K562 (cell line): Measurements from ENCODE around the gene SFSWAP. TPM values are rescaled to one million over a fixed set of nuclear protein-coding genes. Genes with fewer than 3 reads are reported as not detected.

Experiments used
- ATAC-seq: fragments of 200-7000 bp; cut with Tn5 transposase; 3 replicates; pipeline ENCODE4 v1.9.1; 2020; ENCODE audit warnings: moderate library complexity
- BruUV-seq: library from RNA; stranded (reverse); fragments of 400-500 nt; replicated peaks from 2 replicates; lab custom pipeline; 2021; lab: Mats Ljungman, UMichigan
- CTCF ChIA-PET: fragments of 300-600 bp; formaldehyde crosslinking; extraction: SDS; loops from one replicate; lab custom pipeline; 2021; ENCODE audit warnings: low intra/inter-chr PET ratio; lab: Yijun Ruan, JAX
- POLR2A ChIA-PET: fragments of 300-600, 350-650 bp; sonication (Branson Sonifier 250); formaldehyde crosslinking; extraction: SDS; loops from one replicate; lab custom pipeline; 2021; ENCODE audit warnings: antibody characterized with exemption, inconsistent platforms; lab: Yijun Ruan, JAX
- DNase-seq, 4 experiments: peaks; one replicate each; pipeline versions ENCODE4 v3.0.0 to v3.0.0-alpha.2; 2011 to 2018; ENCODE audit warnings: low spot score in 3 of 4, mixed read lengths in 3 of 4; ENCODE audit errors: extremely low read depth in 1 of 4
- FAIRE-seq: peaks from 2 replicates; lab custom pipeline; 2011; peaks lifted over from hg19 to GRCh38; lab: Jason Lieb, UNC
- H2AFZ ChIP-seq: 2 replicates; pipeline ENCODE4 v1.6.0; 2011; ENCODE audit warnings: low read depth, low read length, control low read depth, inconsistent platforms
- H3K27ac ChIP-seq: fragments of 200-600 bp; 3 replicates; pipeline ENCODE4 v1.8.0; 2011; ENCODE audit warnings: low read depth, mild to moderate bottlenecking, control low read depth, inconsistent platforms, low read length, moderate library complexity, mixed read lengths; ENCODE audit errors: extremely low read depth
- H3K27me3 ChIP-seq, 2 experiments: fragments of 300-600 bp in 1 of 2; 2 replicates in 1 of 2; 3 replicates in 1 of 2; pipeline versions ENCODE4 v1.6.0 to v1.8.0; 2011; ENCODE audit warnings: inconsistent platforms in 2 of 2, low read length in 2 of 2, mild to moderate bottlenecking in 1 of 2, mixed read lengths in 1 of 2, moderate library complexity in 1 of 2; ENCODE audit not compliant: control insufficient read depth in 2 of 2, insufficient read depth in 2 of 2
- H3K36me3 ChIP-seq: fragments of 300-600 bp; 3 replicates; pipeline ENCODE4 v1.8.0; 2011; ENCODE audit warnings: mild to moderate bottlenecking, low read length, inconsistent platforms; ENCODE audit not compliant: control insufficient read depth, insufficient read depth
- H3K4me1 ChIP-seq, 2 experiments: fragments of 200-600 bp in 1 of 2; replicated peaks in 1 of 2; 2 replicates in 1 of 2; 3 replicates in 1 of 2; pipeline versions ENCODE4 v1.5.1 to v1.8.0; 2011; ENCODE audit warnings: inconsistent platforms in 2 of 2, low read length in 2 of 2, mild to moderate bottlenecking in 1 of 2, mixed read lengths in 1 of 2, moderate library complexity in 1 of 2; ENCODE audit not compliant: control insufficient read depth in 2 of 2, insufficient read depth in 2 of 2
- H3K4me2 ChIP-seq: 2 replicates; pipeline ENCODE4 v1.6.1; 2011; ENCODE audit warnings: low read length, control low read depth, inconsistent platforms, mixed read lengths; ENCODE audit not compliant: insufficient read depth
- H3K4me3 ChIP-seq: fragments of 200-600 bp; sonication (generic), shearing (Covaris generic); 2 replicates; pipeline ENCODE4 v1.5.1; 2016; ENCODE audit warnings: control low read depth, inconsistent platforms
- H3K79me2 ChIP-seq: fragments of 200-600 bp; 3 replicates; pipeline ENCODE4 v1.8.0; 2011; ENCODE audit warnings: low read length, inconsistent platforms; ENCODE audit not compliant: control insufficient read depth, insufficient read depth
- H3K9ac ChIP-seq, 2 experiments: 2 replicates each; pipeline versions ENCODE4 v1.6.0 to v1.6.1; 2011; ENCODE audit warnings: low read depth in 2 of 2, low read length in 2 of 2, control low read depth in 1 of 2, inconsistent platforms in 1 of 2, mild to moderate bottlenecking in 1 of 2, mixed read lengths in 1 of 2; ENCODE audit not compliant: insufficient read depth in 1 of 2
- H3K9me1 ChIP-seq: one replicate; pipeline ENCODE4 v1.6.0; 2011; ENCODE audit warnings: inconsistent platforms, mild to moderate bottlenecking, low read length, moderate library complexity; ENCODE audit not compliant: control insufficient read depth, insufficient read depth
- H3K9me3 ChIP-seq: replicated peaks from 2 replicates; pipeline ENCODE4 v1.5.1; 2011; ENCODE audit warnings: low read depth, low read length, inconsistent platforms; ENCODE audit not compliant: control insufficient read depth, insufficient read depth
- H4K20me1 ChIP-seq: replicated peaks from 2 replicates; pipeline ENCODE4 v1.6.1; 2011; ENCODE audit warnings: low read length, inconsistent platforms, mixed read lengths; ENCODE audit not compliant: control insufficient read depth, insufficient read depth
- ARID4B ChIP-seq: sonication (generic); formaldehyde crosslinking; IDR thresholded peaks from 2 replicates; pipeline ENCODE4 v1.8.0; 2022; ENCODE audit warnings: mild to moderate bottlenecking, missing genetic modification reagents
- FOXP1 ChIP-seq: sonication (generic); formaldehyde crosslinking; IDR thresholded peaks from 2 replicates; pipeline ENCODE4 v1.8.0; 2022; ENCODE audit warnings: mild to moderate bottlenecking, missing genetic modification reagents
- HDAC6 ChIP-seq: IDR thresholded peaks from 2 replicates; pipeline ENCODE4 v1.6.1; 2012; ENCODE audit warnings: low read depth, mild to moderate bottlenecking, control low read depth, inconsistent platforms, low read length, moderate library complexity
- JUN ChIP-seq, 2 experiments: sonication (generic) in 1 of 2; formaldehyde crosslinking in 1 of 2; IDR thresholded peaks; 2 replicates each; pipeline versions ENCODE4 v1.6.1 to v1.8.0; 2012 to 2022; ENCODE audit warnings: borderline replicate concordance in 2 of 2, mild to moderate bottlenecking in 2 of 2, improper control_type of control experiment in 1 of 2, low read depth in 1 of 2, low read length in 1 of 2, missing genetic modification reagents in 1 of 2
- KDM1A ChIP-seq, 2 experiments: fragments of 450-650 bp; IDR thresholded peaks; 2 replicates each; pipeline ENCODE4 v1.6.1; 2016; ENCODE audit warnings: mild to moderate bottlenecking in 2 of 2
- MEF2D ChIP-seq: conservative IDR thresholded peaks from 2 replicates; pipeline ENCODE4 v1.6.1; 2016; ENCODE audit warnings: low read depth, missing genetic modification characterization, missing compliant biosample characterization
- PBX2 ChIP-seq, 2 experiments: IDR thresholded peaks in 1 of 2; conservative IDR thresholded peaks in 1 of 2; 2 replicates each; pipeline ENCODE4 v1.6.1; 2016; ENCODE audit warnings: low read depth in 2 of 2, mild to moderate bottlenecking in 1 of 2, missing compliant biosample characterization in 1 of 2, missing genetic modification characterization in 1 of 2, moderate library complexity in 1 of 2
- PKNOX1 ChIP-seq: fragments of 450-650 bp; IDR thresholded peaks from 2 replicates; pipeline ENCODE4 v1.6.1; 2016
- VEZF1 ChIP-seq: fragments of 200-800 bp; sonication (Bioruptor generic); IDR thresholded peaks from 2 replicates; pipeline ENCODE4 v1.6.1; 2017; ENCODE audit warnings: missing genetic modification characterization, missing compliant biosample characterization
- ZNF263 ChIP-seq: sonication (generic); formaldehyde crosslinking; IDR thresholded peaks from 2 replicates; pipeline ENCODE4 v1.8.0; 2022; ENCODE audit warnings: mild to moderate bottlenecking, missing genetic modification reagents, borderline replicate concordance
- ZNF584 ChIP-seq: fragments of 200-800 bp; sonication (Bioruptor generic); IDR thresholded peaks from 2 replicates; pipeline ENCODE4 v1.6.1; 2016; ENCODE audit warnings: low read depth, mild to moderate bottlenecking, missing genetic modification characterization, missing compliant biosample characterization
- ZNF785 ChIP-seq: fragments of 250-450 bp; sonication (Bioruptor Pico); IDR thresholded peaks from 2 replicates; pipeline ENCODE4 v1.4.0; 2020; ENCODE audit warnings: mild to moderate bottlenecking
- WGBS: fragments of 100-300 bp; shearing (Covaris generic); methylation state at CpG from one replicate; pipeline ENCODE4 v1.1.6; 2016; ENCODE audit warnings: low coverage, mixed read lengths; ENCODE audit not compliant: insufficient coverage; ENCODE audit errors: missing lambda C conversion rate; 5-methylcytosine and 5-hydroxymethylcytosine counted together
- in situ Hi-C: fragments of 300-500 bp; cut with MboI; formaldehyde crosslinking; loops from 4 replicates; pipeline ENCODE4 v1.15.0; 2018; ENCODE audit warnings: inconsistent platforms, mixed read lengths
- intact Hi-C: fragments of 100-400 bp; cut with micrococcal nuclease; formaldehyde crosslinking; loops from 2 replicates; pipeline ENCODE4 v1.14.2; 2022
- polyA plus RNA-seq, 8 experiments: library from polyadenylated mRNA; depleted of rRNA in 4 of 8; stranded (reverse) in 5 of 8; unstranded in 3 of 8; fragments of >200 nt; fragmentation: Nextera tagmentation in 2 of 8; fragmentation: Illumina TruSeq in 1 of 8; extraction: Ambion mirVana in 2 of 8; extraction: Trizol in 1 of 8; gene quantifications; 2 replicates each; pipeline versions ENCODE4 v1.2.1 to v1.2.3, GENCODE V29; 2011 to 2014; ENCODE audit warnings: inconsistent platforms in 1 of 8, missing spikeins in 1 of 8
- total RNA-seq, 7 experiments: library from RNA; depleted of rRNA in 6 of 7; stranded (reverse); fragments of >200 nt in 6 of 7; fragmentation: Illumina TruSeq in 2 of 7; extraction: Trizol in 2 of 7; gene quantifications; 2 replicates each; pipeline versions ENCODE4 v1.2.1 to v1.2.3, GENCODE V29; 2011 to 2021; ENCODE audit warnings: low replicate concordance in 1 of 7

SFSWAP gene
- total and polyA plus RNA-seq, 9 of the 15 experiments (the other 6 are each of a cell fraction or from before 2014, with no cell fraction given) = 2.4 to 60.4 (median 32.6) TPM

GRCh38 chr12:131844140-131844539 is 133.2 kb downstream of the SFSWAP start:
- ATAC-seq (no peak), FAIRE-seq (no peak), DNase-seq (no peak)
- Histone ChIP-seq H3K4me2 (no peak overlapping the region), H2AFZ (no peak overlapping the region), H3K36me3 (no peaks in the 10 kb centered on the region), H4K20me1 (no peaks in the 10 kb centered on the region), H3K9me3 (no peaks in the 10 kb centered on the region), H3K27ac (no peak overlapping the region), H3K79me2 (no peaks in the 10 kb centered on the region), H3K27me3 (no peaks in the 10 kb centered on the region), H3K9me1 (no peaks in the 10 kb centered on the region), H3K4me1 (peaks cover 0 to 32% of the 10 kb centered on the region in 2 experiments; a peak in 2 of 5 replicates), H3K9ac (no peak overlapping the region), H3K4me3 (no peak overlapping the region)
- intact Hi-C loops = no loop called here
- in situ Hi-C loops = no loop called here
- no TSS peak for BruUV-seq
- POLR2A ChIA-PET = interaction anchor here (1.0 to 1.2 kb wide), 2 partner anchors 10 to 15 kb away, joined by 3 read pairs; no protein-coding TSS in a partner anchor
- WGBS = 62% methylated on average over 11 of the region's 11 CpGs
- CTCF ChIA-PET = no interaction called here
- TF ChIP-seq MEF2D (no peak), KDM1A (IDR thresholded peaks at IDR 0.05) (no peak), HDAC6 (no peak), ZNF263 (no peak), ZNF785 (no peak), ARID4B (CRISPR knock-in tag) (no peak), FOXP1 (CRISPR knock-in tag) (no peak), PKNOX1 (no peak), JUN (IDR thresholded peaks at IDR 0.05; ENCODE audit: borderline replicate concordance, low read depth, low read length) (no peak), JUN (CRISPR knock-in tag; IDR thresholded peaks at IDR 0.05; ENCODE audit: borderline replicate concordance) (no peak), PBX2 (CRISPR knock-in tag; IDR thresholded peaks at IDR 0.05; ENCODE audit: low read depth) (no peak), PBX2 (tag; conservative IDR thresholded peaks at IDR 0.05; ENCODE audit: low read depth) (no peak), VEZF1 (CRISPR knock-in tag) (no peak), ZNF584 (no peak)
